ENCODE data around the gene TRIM41.
"Not testable (repeated sequence)": the region's sequence is repeated elsewhere in the genome, so short reads cannot be mapped to it uniquely, and the experiment has no call there.

The TRIM41 gene

DNA sequence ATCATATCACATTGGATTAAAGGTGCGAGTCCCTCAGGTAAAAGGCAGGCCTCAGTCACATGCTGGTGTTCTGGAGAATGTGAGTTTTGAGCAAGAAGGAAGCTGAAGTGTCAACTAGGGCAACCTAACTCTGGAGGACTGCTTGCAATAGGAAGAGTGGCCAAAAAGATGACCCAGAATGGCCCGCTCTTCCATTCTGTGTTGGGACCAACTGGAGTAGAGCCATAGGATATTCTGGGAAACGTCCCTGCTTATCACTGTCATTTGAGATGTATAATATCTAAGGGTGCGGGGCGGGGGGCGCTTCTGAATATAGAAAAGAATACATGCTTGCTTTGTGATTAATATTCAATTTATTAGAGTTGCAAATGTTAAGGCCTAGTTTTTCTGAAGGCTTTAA, 11.0 kb upstream of the TRIM41 start:
- no peak for FAIRE-seq

DNA sequence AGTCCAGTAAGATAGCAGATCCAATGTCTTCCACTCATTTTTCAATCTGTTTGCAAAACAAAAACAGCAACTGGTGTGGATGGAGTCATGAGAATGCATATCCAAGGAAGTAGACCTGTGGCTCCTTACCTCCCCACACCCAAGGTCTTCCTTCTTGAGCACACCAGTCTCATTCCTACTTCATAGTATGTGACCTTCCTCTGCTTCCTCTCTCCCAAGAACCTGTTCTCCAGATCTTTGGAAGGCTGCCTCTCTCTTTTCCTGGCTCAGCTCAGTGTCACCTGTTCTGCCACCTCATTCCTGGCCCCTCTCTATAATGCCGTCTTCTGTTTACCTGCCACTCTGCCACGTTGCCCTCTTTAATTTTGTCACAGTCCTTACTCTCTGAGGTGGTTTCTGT, 10.1 kb upstream of the TRIM41 start:
- FAIRE-seq = no peak

DNA sequence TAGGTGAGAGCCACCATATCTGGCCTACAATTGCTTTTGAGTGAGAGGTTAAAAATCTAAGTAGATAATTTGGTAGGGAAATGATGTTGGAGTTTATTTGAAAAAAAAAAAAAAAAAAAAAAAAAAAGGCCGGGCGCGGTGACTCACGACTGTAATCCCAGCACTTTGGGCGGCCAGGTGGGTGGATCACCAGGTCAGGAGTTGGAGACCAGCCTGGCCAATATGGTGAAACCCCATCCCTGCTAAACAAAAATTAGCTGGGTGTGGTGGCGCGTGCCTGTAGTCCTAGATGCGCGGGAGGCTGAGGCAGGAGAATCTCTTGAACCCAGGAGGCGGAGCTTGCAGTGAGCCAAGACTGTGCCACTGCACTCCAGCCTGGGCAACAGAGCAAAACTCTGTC, 8.8 kb upstream of the TRIM41 start:
- FAIRE-seq = not testable (repeated sequence)

DNA sequence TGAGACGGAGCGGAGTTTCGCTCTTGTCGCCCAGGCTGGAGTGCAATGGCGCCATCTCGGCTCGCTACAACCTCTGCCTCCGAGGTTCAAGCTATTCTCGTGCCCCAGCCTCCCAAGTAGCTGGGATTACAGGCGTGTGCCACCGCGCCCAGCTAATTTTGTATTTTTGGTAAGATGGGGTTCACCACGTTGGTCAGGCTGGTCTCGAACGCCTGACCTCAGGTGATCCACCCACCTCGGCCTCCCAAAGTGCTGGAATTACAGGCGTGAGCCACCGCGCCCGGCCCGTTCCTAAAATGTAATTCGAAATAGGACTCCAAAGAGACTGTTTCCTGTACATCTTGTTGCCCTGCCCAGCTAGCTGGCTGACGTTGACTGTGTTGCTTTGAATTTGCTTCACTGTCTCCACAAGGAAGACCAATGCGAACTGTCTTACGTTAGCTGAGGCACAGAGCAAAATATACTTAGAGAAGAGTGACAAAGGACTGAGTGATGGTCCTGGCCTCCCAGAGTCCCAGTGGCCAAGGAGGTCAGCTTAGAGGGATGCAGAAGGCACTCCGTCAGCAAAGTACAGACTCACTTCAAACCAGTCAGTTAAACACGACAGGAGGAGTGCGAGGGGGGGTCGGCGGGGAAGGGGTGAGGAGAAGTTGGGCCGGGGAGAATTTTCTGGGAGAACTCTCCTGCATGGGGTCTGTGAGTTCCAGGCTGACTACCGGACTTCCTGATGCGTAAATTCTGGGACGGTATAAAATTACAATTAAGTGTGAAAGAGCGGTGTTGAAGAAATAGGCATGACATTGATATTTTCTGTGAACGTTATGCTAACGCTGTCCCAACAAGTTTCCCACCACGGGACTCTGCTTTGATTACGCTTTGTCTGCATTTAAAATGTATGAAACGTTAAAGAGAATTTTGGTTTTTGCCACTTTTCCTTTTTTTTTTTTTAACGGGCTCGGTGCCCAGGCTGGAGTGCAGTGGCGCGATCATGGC, 6.8 kb upstream of the TRIM41 start:
- FAIRE-seq = no peak

DNA sequence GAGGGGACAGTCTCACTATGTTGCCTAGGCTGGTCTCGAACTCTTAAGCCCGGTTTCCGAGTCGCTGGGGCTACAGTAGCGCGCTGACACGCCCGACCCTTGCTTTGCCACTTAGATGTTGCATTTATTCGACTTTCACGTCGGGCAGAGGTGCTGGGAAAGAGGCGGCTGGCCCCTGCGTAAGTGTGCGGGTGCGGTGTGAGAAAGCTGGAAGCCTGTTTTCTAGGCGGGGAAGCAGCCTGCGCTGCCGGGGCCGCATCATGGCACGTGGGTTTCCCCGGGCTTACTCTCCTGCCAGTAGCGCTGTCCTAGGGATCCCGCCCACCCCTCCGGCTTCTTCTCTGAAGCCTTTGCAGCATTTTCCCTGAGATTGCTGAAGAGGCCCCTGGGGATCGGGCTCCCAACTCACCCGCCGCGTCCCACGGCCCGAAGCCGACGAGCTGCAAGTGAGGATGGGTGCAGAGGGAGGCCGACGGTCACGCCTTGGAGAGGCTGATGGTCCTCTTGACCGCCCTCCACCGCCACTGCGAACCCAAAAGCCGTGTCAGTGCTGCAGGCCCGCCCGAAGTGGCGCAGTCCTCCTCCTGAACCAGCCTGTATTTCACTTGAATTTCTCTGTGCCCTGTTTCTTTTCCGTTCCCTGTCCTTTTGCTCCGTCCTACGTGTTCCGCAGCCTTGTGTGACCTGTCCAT, 5.8 kb upstream of the TRIM41 start:
- FAIRE-seq = no peak

DNA sequence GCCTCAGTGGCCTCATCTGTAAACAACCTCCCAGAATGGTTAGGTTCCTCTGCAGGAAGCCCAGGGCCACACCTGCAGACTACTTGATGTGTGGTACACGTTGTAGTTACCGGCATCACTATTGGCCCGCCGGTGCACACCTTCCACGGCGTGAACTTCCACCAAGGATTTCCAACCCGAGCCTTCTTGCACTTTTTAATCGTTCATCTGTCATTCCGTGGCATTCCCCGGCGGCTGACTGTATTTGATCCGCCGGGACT, 5.3 kb upstream of the TRIM41 start:
- FAIRE-seq = no peak

DNA sequence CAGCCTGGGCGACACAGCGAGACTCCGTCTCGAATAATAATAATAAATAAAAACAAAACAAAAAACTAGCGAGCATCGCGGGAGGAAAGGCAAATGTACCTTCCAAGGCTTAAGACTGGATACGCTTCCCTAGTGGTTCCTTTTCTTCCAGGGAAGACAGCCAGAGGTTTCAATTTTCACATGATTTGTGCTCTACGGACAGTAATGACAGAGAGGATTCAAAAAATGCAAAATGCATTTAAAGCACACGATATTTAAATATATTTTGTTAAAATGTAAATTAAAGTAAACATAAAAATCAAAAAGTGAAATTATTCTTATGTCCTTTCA, 4.3 kb upstream of the TRIM41 start:
- FAIRE-seq = no peak

DNA sequence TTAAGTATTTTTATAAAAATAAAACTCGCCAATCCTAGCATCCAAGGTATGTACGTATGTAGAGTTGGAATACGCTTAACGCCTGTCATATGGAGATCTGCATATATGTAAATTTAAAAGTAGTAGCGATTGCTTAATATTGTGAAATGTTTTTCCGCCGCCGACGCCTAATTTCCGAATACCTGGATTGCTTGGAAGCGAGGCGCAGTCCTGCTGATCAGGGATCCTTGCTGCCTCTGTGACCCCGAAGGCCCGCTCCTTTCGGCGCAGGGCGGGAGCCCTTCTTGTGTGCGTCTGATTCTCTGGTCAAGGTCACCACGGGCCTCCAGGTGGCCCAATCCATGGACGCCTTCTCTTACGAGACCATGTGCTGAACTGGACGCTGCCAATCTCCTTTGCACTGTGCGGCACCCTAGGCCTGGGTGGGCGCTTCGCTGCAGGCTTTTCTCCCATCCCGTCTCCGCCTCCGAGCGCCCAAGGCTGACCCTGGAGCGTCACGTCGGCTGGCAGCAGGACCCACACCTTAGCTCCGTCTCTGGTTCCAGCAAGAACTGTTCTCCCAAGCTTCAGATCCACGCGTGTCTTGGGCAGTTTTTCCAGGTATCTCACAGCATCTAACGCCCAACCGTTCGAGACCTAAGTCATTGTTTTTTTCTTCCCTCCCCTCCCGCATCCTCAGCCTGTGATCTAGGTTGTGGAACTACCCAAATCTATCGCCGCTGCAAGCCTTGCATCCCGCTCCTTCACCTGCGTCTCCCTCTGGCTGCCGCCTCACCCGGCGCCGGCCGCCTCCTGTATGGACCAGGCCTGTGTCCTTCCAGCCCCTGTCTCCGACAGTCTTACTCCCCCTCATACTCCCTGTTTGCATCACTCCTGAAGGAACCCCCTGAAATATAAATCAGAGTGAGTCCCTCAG, 3.6 kb upstream of the TRIM41 start:
- no peak for FAIRE-seq

DNA sequence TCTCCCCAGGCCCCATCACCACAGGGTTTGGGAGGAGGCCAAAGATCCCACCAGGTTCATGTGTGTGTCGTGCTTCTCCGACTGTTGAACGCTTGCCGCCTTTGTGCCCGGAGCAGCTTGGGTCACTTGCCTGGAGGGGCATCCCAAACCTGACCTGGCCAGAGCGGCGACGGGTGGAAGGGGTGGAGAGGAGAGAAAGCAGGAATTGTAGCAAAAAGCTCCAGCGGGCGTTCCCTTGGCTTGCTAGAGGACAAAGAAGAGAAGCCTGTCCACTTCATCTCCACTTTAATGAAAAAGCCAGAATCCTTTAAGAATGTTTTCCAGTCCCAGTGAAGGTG, 2.9 kb upstream of the TRIM41 start:
- FAIRE-seq = no peak

DNA sequence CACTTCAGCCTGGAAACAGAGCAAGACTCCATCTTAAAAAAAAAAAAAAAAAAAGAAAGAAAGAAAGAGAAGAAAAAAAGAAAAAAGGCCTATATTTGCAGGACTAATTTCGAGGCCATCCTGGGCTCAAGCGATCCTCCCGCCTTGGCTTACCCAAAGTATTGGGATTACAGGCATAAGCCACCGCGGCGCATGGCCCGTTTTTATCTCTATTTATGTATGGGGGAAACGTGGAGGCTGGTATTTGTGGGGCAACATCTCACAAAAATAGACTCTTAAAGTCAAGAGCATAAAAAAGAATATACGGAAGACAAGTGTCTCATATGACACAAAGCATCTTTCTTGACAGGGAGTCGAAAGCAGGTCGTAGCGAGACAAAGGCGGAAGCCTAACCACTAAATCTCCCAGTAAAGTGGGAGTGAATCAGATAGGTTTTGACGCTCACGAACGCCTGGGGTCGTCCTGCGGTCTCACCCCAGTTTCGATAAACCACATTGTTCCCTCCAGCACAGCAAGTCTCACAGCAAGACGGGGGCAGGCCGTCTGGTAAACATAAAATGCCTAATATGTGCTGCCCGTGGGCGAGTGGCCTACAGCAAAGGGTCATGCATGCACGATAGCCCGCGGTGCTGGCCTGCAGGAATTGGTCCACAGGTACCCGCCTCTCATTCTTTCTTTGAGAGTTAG, 1.8 kb upstream of the TRIM41 start:
- FAIRE-seq = no peak

DNA sequence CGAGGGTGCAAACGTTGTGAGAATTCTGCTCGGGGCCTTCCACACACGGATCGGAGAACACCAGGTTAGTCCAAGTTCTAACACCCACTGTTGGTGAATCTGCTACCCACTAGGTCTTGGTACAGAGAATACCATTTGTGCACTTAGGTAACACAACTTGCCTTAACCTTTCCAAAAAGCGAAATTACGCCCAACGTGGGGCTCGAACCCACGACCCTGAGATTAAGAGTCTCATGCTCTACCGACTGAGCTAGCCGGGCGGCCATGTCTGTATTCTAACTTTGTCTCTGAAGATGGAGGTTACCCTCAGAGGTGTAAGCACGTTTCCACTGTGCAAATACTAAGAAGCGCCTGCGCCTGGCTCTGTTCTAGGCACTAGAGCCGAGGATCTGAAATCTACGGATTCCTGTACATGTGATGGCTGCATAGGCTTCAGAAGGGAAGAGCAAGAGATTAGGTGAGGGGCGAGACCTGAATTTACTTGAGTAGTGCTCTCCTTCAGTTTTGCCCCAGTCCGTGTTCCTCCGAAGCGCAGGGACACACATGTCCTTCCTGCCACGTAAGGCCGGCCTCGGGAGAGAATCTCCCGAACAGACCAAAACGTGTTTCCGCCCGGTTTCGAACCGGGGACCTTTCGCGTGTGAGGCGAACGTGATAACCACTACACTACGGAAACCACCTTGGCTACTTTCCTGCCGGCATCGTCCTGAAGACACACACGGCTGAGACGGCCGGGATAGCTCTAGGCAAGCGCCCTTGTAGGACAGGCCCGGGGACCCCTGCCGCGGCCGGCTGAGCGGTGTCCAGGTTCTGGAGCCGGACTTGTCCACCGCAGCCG, 1.1 kb upstream of the TRIM41 start:
- FAIRE-seq = peak; percentile 96

DNA sequence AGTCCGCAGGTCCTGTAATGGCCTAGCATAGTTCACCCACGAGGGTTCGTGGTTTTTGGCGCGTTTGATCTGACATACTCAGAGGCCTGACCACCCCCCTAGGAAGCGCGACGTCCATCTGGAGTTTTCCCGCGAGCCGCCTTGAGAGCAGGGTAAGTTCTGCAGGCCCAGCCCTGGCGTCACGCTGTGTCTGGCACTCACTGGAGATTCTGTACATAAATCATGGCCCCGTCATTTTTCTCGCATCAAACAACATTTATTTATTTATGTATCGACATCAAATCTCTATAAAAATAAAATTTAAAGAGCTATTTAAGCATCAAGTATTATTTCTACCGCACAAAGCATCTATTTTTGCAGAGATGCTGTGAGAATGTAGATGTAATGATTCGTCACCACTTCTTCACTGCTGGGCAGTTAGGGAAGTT, 437 bp upstream of the TRIM41 start:
- FAIRE-seq = no peak

DNA sequence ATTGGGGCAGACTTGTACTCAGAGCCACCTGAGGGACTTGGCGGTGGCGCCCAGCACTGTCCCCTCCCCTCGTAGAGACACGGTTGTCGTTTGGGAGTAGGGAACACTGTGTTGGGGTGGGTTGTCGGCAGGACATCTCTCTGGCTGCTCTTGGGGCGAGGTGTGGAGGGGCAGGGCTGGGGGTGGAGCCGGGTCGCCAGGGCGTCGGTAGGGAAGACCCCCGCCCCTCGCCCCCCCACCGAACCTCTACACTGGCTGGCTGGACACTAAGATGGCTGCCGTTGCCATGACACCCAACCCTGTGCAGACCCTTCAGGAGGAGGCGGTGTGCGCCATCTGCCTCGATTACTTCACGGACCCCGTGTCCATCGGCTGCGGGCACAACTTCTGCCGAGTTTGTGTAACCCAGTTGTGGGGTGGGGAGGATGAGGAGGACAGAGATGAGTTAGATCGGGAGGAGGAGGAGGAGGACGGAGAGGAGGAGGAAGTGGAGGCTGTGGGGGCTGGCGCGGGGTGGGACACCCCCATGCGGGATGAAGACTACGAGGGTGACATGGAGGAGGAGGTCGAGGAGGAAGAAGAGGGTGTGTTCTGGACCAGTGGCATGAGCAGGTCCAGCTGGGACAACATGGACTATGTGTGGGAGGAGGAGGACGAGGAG, 778 bp downstream of the TRIM41 start:
- FAIRE-seq = no peak

DNA sequence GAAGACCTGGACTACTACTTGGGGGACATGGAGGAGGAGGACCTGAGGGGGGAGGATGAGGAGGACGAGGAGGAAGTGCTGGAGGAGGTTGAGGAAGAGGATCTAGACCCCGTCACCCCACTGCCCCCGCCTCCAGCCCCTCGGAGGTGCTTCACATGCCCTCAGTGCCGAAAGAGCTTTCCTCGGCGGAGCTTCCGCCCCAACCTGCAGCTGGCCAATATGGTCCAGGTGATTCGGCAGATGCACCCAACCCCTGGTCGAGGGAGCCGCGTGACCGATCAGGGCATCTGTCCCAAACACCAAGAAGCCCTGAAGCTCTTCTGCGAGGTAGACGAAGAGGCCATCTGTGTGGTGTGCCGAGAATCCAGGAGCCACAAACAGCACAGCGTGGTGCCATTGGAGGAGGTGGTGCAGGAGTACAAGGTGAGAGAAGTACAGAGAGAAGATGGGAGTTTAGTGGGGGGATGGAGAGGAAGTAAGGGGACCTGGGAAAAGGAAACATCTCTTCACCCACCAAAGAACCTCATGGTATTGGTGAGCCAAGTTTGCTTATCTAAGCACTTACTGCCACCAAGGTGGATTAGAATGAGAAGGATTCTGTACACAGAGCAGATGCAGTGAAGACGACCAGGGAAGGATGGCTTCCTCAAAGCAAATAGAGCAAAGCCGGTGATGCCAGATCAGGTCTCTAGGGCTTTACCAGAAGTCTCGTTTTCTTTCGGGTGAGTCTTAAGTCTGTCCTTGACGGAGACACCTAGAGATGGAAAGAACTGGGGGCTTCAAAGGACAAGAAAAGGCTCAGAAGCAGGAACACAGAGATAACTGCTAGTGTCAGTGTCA, 1.5 kb downstream of the TRIM41 start:
- FAIRE-seq = no peak

DNA sequence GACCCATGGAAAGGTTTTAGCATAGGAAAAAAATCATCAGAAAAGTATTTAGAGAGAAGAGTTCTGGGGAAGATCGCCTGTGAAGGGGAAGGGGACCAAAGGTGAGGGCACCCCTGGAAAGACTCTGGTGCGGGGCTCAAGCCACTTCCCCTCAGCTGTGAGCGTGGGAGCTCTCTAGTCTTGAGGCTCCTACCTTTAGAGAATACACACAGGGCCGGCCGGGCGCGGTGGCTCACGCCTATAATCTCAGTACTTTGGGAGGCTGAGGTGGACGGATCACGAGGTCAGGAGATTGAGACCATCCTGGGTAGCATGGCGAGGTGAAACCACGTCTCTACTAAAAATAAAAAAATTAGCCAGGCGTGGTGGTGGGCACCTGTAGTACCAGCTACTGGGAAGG, 6.9 kb downstream of the TRIM41 start:
- no peak for FAIRE-seq

DNA sequence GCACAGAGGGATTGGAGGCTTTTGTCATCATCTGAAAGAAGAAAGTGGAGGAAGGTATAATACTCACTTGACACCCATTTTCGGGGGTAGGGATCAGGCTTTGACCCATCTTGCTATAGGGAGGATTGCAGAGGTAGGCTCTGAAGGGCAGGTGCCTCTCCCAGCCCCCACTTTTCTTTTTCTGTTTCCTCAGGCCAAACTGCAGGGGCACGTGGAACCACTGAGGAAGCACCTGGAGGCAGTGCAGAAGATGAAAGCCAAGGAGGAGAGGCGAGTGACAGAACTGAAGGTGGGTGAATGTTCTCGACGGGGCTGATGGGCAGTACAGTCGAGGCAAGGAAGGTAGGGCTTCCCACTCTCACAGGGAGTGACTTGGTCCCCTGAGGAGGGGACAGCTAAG, 7.5 kb downstream of the TRIM41 start:
- no peak for FAIRE-seq

DNA sequence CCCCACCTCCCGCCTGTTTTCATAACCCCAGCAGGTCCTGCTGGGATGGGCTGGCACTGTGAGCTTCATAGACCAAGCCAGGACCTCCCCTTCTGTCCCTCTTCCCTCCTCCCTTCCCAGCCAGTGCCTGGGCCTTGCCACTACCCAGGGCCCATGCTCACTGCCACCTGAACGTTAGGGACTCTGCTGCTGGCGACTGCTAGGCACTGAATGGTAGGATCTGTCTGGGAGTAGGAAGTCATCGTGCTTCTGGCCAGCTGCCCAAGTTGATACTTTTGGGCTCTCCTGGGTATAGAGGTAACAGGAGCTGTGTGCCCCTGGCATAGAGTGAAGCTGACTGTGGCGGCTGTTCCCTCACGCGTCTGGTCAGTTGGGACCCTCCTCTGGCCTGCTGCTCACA, 8.4 kb downstream of the TRIM41 start:
- FAIRE-seq = no peak

DNA sequence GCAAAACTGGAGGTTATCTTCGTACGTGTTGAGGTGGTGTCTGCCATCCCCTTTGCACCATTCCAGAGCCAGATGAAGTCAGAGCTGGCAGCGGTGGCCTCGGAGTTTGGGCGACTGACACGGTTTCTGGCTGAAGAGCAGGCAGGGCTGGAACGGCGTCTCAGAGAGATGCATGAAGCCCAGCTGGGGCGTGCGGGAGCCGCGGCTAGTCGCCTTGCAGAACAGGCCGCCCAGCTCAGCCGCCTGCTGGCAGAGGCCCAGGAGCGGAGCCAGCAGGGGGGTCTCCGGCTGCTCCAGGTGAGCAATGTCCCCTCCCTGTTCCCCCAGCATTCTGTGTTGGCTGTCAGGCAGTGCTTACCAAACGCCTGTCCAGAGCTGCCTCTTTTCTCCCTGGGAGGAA, 9.5 kb downstream of the TRIM41 start:
- FAIRE-seq = no peak

DNA sequence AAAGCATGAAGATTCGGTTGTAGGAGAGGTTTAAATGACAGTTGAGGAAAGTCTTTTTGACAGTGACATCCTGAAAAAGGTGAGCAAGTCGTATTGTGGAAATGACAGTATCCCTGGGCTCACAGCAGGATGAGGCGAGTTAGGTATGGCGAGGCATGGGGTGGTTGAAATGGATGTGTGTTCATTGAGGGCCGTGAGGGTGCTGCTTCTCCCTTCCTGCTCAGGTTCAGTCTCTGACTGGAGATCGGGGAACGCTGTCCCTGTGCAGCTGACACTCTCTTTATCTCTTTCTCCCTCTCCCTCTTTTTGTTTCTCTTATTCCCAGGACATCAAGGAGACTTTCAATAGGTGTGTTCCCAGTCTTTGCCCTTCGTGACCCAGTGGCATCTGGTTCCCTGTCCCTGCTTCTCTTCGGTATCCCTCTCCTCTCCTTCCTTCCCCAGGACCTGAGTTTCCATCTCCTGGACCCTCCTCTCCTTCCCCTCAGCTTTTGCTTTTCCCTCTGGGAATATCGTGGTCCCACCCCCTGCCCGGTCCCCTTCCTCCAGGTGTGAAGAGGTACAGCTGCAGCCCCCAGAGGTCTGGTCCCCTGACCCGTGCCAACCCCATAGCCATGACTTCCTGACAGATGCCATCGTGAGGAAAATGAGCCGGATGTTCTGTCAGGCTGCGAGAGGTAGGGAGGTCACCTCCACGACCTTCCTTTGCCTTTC, 10.2 kb downstream of the TRIM41 start:
- FAIRE-seq = no peak
